ENCODE data around the gene FARP1. TPM values are rescaled to one million over a fixed set of nuclear protein-coding genes. Genes with fewer than 3 reads are reported as not detected.
A peak's percentile ranks its signal among the peaks of the same experiment; 100 is the strongest.

Gene FARP1
- total RNA-seq, 1 donor from 2014 or later, result 17.7 TPM

DNA sequence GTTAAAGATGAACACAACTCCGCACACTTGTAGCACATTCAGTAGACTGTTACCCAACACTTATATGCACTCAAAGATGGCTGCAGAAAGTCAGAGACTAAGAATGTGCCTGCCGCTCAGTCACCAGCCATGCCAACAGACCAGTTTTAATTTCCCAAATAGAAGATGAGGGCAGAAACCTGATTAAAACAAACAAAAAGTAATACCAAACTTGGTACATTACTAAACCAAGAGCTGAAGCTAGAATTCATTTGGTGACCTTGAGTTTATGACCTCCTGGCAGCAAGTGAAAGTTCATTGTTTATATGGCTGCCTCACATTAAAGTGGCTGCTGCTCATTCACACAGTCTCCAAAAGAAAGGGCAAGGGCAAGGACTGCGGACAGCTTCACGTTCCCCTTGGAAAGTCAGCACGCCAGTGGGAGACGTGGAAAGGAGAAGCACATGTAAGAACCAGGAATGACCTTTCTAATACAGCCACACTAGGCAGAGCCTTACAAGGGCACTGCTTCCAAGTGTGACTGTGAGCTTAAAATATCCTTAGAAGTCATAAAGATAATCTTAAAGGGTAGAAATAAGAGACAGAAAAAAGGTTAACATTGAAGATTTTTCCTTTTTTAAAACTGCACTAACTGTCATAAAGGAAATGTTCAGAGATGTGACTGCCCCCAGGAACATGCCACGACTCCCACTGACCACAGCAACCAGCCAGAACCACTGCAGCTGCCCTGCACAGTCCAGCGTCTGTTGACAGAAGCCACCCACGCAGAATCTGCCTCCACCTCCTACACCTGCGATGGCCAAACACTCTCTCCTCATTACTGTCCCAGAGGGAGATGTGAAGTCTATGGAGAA, 360.5 kb downstream of the FARP1 start:
- Histone ChIP-seq H3K4me1 (peaks cover 96% of the 10 kb centered on the region), H3K27ac (peak overlapping the region; percentile 71), H3K4me3 (peak overlapping the region in 1 of 2 donors; percentile 14), H3K9me3 (no peaks in the 10 kb centered on the region), H3K27me3 (no peaks in the 10 kb centered on the region), H3K36me3 (peaks cover 0 to 5% of the 10 kb centered on the region in 2 donors)
- TF ChIP-seq POLR2A (IDR thresholded peaks at IDR 0.05) (no peak), POLR2AphosphoS5 (IDR thresholded peaks at IDR 0.05; ENCODE audit: insufficient read depth in 1 of 2, low read depth in 1 of 2) (no peak)
- TF ChIP-seq, protein P1, sequence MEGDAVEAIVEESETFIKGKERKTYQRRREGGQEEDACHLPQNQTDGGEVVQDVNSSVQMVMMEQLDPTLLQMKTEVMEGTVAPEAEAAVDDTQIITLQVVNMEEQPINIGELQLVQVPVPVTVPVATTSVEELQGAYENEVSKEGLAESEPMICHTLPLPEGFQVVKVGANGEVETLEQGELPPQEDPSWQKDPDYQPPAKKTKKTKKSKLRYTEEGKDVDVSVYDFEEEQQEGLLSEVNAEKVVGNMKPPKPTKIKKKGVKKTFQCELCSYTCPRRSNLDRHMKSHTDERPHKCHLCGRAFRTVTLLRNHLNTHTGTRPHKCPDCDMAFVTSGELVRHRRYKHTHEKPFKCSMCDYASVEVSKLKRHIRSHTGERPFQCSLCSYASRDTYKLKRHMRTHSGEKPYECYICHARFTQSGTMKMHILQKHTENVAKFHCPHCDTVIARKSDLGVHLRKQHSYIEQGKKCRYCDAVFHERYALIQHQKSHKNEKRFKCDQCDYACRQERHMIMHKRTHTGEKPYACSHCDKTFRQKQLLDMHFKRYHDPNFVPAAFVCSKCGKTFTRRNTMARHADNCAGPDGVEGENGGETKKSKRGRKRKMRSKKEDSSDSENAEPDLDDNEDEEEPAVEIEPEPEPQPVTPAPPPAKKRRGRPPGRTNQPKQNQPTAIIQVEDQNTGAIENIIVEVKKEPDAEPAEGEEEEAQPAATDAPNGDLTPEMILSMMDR (IDR thresholded peaks at IDR 0.05), result no peak
- DNase-seq (ENCODE audit: extremely low spot score in 2 of 2), result no peak
- intact Hi-C loops (cut with DNase I), result no loop called here

DNA sequence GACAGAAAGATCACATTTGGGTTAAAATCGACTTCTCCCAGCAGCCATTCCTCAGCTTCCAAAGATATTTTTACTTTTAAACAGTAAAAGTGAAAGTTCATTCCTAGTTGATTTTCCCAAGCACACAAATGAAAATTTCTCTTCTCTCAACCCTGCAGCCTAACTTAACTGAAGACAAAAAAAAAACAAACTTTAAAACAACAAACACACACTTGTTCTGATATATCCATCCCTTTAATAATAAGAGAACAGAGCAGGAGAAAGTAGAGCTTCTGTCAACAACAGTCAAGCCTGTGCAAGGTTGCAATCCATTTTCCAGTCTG, 361.1 kb downstream of the FARP1 start:
- peaks cover 96% of the 10 kb centered on the region for H3K4me1 ChIP-seq
- H3K27me3 ChIP-seq, result no peaks in the 10 kb centered on the region
- DNase-seq (ENCODE audit: extremely low spot score in 2 of 2), result no peak
- peak overlapping the region; percentile 71 for H3K27ac ChIP-seq
- H3K9me3 ChIP-seq, result no peaks in the 10 kb centered on the region
- peaks cover 0 to 5% of the 10 kb centered on the region in 2 donors for H3K36me3 ChIP-seq
- no peak for TF ChIP-seq POLR2A (IDR thresholded peaks at IDR 0.05)
- TF ChIP-seq POLR2AphosphoS5 (IDR thresholded peaks at IDR 0.05; ENCODE audit: insufficient read depth in 1 of 2, low read depth in 1 of 2), result no peak
- TF ChIP-seq, protein P1 (IDR thresholded peaks at IDR 0.05), result no peak
- H3K4me3 ChIP-seq, result peak overlapping the region in 1 of 2 donors; percentile 11
- intact Hi-C loops (cut with DNase I), result no loop called here

DNA sequence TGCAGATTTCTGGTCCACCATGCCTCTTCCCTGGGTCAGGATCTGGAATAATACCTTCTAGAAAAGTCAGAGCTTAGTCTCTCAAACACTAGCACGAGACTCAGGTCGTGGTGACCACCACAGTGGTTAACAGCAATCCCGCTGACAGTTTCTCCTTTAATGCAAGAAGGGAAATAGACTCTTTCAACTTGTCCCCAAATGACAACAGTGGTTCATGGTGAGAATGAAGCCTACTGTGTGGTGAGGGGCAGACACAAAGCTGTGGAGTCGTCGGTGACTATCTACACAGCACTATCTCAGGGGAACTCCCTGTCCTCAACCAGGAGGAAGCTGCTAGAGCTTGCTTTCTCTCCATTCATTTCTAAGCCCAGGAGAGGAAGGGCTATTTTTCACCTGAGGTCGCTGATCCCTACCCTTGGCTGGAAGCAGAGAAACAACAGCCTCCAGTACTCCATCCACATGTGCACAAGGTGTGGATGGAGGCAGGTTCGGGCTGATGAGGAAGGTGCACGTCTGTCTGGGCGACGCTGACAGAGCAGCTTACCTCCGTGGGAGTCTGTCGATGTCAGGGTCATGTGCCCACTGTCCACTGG, 361.6 kb downstream of the FARP1 start:
- TF ChIP-seq POLR2AphosphoS5 (IDR thresholded peaks at IDR 0.05; ENCODE audit: insufficient read depth in 1 of 2, low read depth in 1 of 2), result peak in 1 of 2 donors; percentile 18
- no peak for TF ChIP-seq POLR2A (IDR thresholded peaks at IDR 0.05)
- Histone ChIP-seq H3K4me1 (peaks cover 97% of the 10 kb centered on the region), H3K4me3 (peak overlapping the region in 1 of 2 donors; percentile 11), H3K36me3 (peaks cover 0 to 3% of the 10 kb centered on the region in 2 donors), H3K27ac (peak overlapping the region; percentile 71), H3K27me3 (no peaks in the 10 kb centered on the region), H3K9me3 (no peaks in the 10 kb centered on the region)
- intact Hi-C loops (cut with DNase I), result no loop called here
- no peak for DNase-seq (ENCODE audit: extremely low spot score in 2 of 2)

Small RNA genes lying within 50 kb of the gene (microRNA-seq; reads per million reads assigned to microRNA genes)
- not detected for gene MIR3170 (ENCODE audit: borderline number of aligned reads, borderline replicate concordance)

Small RNA genes lying within 50 kb of the gene (small RNA-seq; reads per million reads assigned to genes)
- not detected for gene MIR3170

Other genes with a start within 250 kb of the FARP1 start
- 79.1 TPM for gene IPO5, start 189.4 kb upstream of the FARP1 start, total RNA-seq
- not detected for gene RNF113B, start 34.2 kb downstream of the FARP1 start, total RNA-seq